HepG2 (cell line): ENCODE measurements around the gene BCAS1. TPM values are rescaled to one million over a fixed set of nuclear protein-coding genes. Genes with fewer than 3 reads are reported as not detected.

Source experiments
- NBN ChIP-seq: fragments of 450-650 bp; conservative IDR thresholded peaks from 2 replicates; pipeline ENCODE4 v1.6.1; 2017
- NFYC ChIP-seq: IDR thresholded peaks from 2 replicates; pipeline ENCODE4 v1.6.1; 2016; ENCODE audit warnings: missing genetic modification reagents, missing compliant biosample characterization
- PAX8 ChIP-seq: sonication (generic); formaldehyde crosslinking; IDR thresholded peaks from 2 replicates; pipeline ENCODE4 v1.8.0; 2022; ENCODE audit warnings: mild to moderate bottlenecking, missing genetic modification reagents, borderline replicate concordance
- POLR2AphosphoS2 ChIP-seq: IDR thresholded peaks from 2 replicates; pipeline ENCODE4 v1.6.1; 2011; ENCODE audit warnings: low read depth, low read length, improper control_type of control experiment
- RAD21 ChIP-seq: fragments of 450-650 bp; formaldehyde crosslinking; IDR thresholded peaks from 2 replicates; pipeline ENCODE4 v1.5.0; 2020; ENCODE audit warnings: mild to moderate bottlenecking
- TAF15 ChIP-seq: fragments of 200-400 bp; formaldehyde crosslinking; IDR thresholded peaks from one replicate; pipeline ENCODE4 v1.6.1; 2018; ENCODE audit warnings: mild to moderate bottlenecking, low read depth, low read length; ENCODE audit not compliant: poor library complexity, severe bottlenecking
- TEAD3 ChIP-seq: optimal IDR thresholded peaks from 2 replicates; pipeline ENCODE3; 2016; ENCODE audit warnings: borderline replicate concordance
- ZNF10 ChIP-seq: sonication (generic); formaldehyde crosslinking; IDR thresholded peaks from 2 replicates; pipeline ENCODE4 v1.4.0; 2020; ENCODE audit warnings: mild to moderate bottlenecking, low read depth, missing genetic modification reagents, borderline replicate concordance
- ZNF343 ChIP-seq: sonication (generic); formaldehyde crosslinking; IDR thresholded peaks from 2 replicates; pipeline ENCODE4 v1.4.0; 2020; ENCODE audit warnings: mild to moderate bottlenecking, missing genetic modification reagents
- ZNF382 ChIP-seq: sonication (generic); formaldehyde crosslinking; IDR thresholded peaks from 2 replicates; pipeline ENCODE4 v1.5.0; 2020; ENCODE audit warnings: missing genetic modification reagents, mild to moderate bottlenecking, borderline replicate concordance
- ZNF446 ChIP-seq: sonication (generic); formaldehyde crosslinking; IDR thresholded peaks from 2 replicates; pipeline ENCODE4 v1.5.0; 2020; ENCODE audit warnings: mild to moderate bottlenecking, missing genetic modification reagents
- ZNF639 ChIP-seq: conservative IDR thresholded peaks from 2 replicates; pipeline ENCODE4 v1.6.1; 2018; ENCODE audit warnings: missing genetic modification reagents
- ZNF703 ChIP-seq: sonication (generic); formaldehyde crosslinking; IDR thresholded peaks from 2 replicates; pipeline ENCODE4 v1.5.1; 2020; ENCODE audit warnings: missing genetic modification reagents, mild to moderate bottlenecking, moderate library complexity, borderline replicate concordance
- polyA plus RNA-seq, 8 experiments: library from polyadenylated mRNA; depleted of rRNA in 3 of 8; stranded (reverse) in 7 of 8; unstranded in 1 of 8; fragments of >200 nt; fragmentation: Illumina TruSeq in 4 of 8; extraction: Trizol in 4 of 8; gene quantifications; 2 replicates each; pipeline versions ENCODE4 v1.2.1 to v1.2.3, GENCODE V29; 2011 to 2016; ENCODE audit warnings: low read depth in 4 of 8, missing spikeins in 1 of 8, mixed read lengths in 1 of 8; ENCODE audit not compliant: insufficient read depth in 1 of 8
- total RNA-seq, 5 experiments: library from RNA; depleted of rRNA; stranded (reverse); fragments of >200 nt; fragmentation: Illumina TruSeq; extraction: Trizol; gene quantifications; 2 replicates each; pipeline ENCODE4 v1.2.3, GENCODE V29; 2016; ENCODE audit warnings: low read depth in 1 of 5
- TF ChIP-seq, protein P1 (sequence below): IDR thresholded peaks from 2 replicates; pipeline ENCODE4 v1.6.1; 2018; ENCODE audit warnings: missing genetic modification reagents, mild to moderate bottlenecking, missing compliant biosample characterization
- TF ChIP-seq, protein P2 (sequence below): sonication (generic); formaldehyde crosslinking; IDR thresholded peaks from 2 replicates; pipeline ENCODE4 v1.5.0; 2020; ENCODE audit warnings: missing genetic modification reagents
- TF ChIP-seq, protein P3 (sequence below): sonication (generic); formaldehyde crosslinking; conservative IDR thresholded peaks from 2 replicates; pipeline ENCODE4 v1.8.0; 2022; ENCODE audit warnings: low read depth, missing genetic modification reagents
- TF ChIP-seq, protein P4 (sequence below), 2 experiments: IDR thresholded peaks; 2 replicates each; pipeline ENCODE4 v1.6.1; 2011 to 2012; ENCODE audit warnings: low read length in 2 of 2, borderline replicate concordance in 1 of 2, low read depth in 1 of 2, mild to moderate bottlenecking in 1 of 2, moderate library complexity in 1 of 2
- TF ChIP-seq, protein P5 (sequence below): sonication (generic); formaldehyde crosslinking; IDR thresholded peaks from 2 replicates; pipeline ENCODE4 v1.5.0; 2020; ENCODE audit warnings: missing genetic modification reagents, mild to moderate bottlenecking, borderline replicate concordance

The BCAS1 gene
- total and polyA plus RNA-seq, 2 of the 13 experiments (the other 11 are each of a cell fraction or from before 2014, with no cell fraction given): 0.55 to 0.91 TPM

- no peak for TF ChIP-seq TAF15
- TF ChIP-seq, protein P1, sequence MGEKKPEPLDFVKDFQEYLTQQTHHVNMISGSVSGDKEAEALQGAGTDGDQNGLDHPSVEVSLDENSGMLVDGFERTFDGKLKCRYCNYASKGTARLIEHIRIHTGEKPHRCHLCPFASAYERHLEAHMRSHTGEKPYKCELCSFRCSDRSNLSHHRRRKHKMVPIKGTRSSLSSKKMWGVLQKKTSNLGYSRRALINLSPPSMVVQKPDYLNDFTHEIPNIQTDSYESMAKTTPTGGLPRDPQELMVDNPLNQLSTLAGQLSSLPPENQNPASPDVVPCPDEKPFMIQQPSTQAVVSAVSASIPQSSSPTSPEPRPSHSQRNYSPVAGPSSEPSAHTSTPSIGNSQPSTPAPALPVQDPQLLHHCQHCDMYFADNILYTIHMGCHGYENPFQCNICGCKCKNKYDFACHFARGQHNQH (CRISPR knock-in tag): peak; percentile 87; the same call in 1 of the 2 replicates
- TF ChIP-seq, protein P2, sequence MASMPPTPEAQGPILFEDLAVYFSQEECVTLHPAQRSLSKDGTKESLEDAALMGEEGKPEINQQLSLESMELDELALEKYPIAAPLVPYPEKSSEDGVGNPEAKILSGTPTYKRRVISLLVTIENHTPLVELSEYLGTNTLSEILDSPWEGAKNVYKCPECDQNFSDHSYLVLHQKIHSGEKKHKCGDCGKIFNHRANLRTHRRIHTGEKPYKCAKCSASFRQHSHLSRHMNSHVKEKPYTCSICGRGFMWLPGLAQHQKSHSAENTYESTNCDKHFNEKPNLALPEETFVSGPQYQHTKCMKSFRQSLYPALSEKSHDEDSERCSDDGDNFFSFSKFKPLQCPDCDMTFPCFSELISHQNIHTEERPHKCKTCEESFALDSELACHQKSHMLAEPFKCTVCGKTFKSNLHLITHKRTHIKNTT (CRISPR knock-in tag): no peak
- peak; percentile 65 for TF ChIP-seq TEAD3 (CRISPR knock-in tag)
- TF ChIP-seq ZNF382: no peak
- TF ChIP-seq ZNF343 (CRISPR knock-in tag): 0 out of 2 replicates have a peak, but pooled peaks have one; percentile 2
- 0 out of 2 replicates have a peak, but pooled peaks have one; percentile 25 for TF ChIP-seq NFYC
- TF ChIP-seq, protein P3, sequence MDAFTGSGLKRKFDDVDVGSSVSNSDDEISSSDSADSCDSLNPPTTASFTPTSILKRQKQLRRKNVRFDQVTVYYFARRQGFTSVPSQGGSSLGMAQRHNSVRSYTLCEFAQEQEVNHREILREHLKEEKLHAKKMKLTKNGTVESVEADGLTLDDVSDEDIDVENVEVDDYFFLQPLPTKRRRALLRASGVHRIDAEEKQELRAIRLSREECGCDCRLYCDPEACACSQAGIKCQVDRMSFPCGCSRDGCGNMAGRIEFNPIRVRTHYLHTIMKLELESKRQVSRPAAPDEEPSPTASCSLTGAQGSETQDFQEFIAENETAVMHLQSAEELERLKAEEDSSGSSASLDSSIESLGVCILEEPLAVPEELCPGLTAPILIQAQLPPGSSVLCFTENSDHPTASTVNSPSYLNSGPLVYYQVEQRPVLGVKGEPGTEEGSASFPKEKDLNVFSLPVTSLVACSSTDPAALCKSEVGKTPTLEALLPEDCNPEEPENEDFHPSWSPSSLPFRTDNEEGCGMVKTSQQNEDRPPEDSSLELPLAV (CRISPR knock-in tag): no peak
- TF ChIP-seq RAD21 (CRISPR knock-in tag): peak; percentile 93
- TF ChIP-seq, protein P4, sequence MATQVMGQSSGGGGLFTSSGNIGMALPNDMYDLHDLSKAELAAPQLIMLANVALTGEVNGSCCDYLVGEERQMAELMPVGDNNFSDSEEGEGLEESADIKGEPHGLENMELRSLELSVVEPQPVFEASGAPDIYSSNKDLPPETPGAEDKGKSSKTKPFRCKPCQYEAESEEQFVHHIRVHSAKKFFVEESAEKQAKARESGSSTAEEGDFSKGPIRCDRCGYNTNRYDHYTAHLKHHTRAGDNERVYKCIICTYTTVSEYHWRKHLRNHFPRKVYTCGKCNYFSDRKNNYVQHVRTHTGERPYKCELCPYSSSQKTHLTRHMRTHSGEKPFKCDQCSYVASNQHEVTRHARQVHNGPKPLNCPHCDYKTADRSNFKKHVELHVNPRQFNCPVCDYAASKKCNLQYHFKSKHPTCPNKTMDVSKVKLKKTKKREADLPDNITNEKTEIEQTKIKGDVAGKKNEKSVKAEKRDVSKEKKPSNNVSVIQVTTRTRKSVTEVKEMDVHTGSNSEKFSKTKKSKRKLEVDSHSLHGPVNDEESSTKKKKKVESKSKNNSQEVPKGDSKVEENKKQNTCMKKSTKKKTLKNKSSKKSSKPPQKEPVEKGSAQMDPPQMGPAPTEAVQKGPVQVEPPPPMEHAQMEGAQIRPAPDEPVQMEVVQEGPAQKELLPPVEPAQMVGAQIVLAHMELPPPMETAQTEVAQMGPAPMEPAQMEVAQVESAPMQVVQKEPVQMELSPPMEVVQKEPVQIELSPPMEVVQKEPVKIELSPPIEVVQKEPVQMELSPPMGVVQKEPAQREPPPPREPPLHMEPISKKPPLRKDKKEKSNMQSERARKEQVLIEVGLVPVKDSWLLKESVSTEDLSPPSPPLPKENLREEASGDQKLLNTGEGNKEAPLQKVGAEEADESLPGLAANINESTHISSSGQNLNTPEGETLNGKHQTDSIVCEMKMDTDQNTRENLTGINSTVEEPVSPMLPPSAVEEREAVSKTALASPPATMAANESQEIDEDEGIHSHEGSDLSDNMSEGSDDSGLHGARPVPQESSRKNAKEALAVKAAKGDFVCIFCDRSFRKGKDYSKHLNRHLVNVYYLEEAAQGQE (IDR thresholded peaks at IDR 0.05; ENCODE audit: borderline replicate concordance in 1 of 2, low read depth in 1 of 2, low read length in 2 of 2): peak in 1 of 2 experiments; percentile 41; a peak in 1 of 4 replicates
- TF ChIP-seq ZNF446 (CRISPR knock-in tag): no peak
- no peak for TF ChIP-seq ZNF10 (CRISPR knock-in tag)
- no peak for TF ChIP-seq NBN
- 0 out of 2 replicates have a peak, but pooled peaks have one; percentile 5 for TF ChIP-seq PAX8 (CRISPR knock-in tag)
- no peak for TF ChIP-seq ZNF703 (CRISPR knock-in tag)
- TF ChIP-seq, protein P5, sequence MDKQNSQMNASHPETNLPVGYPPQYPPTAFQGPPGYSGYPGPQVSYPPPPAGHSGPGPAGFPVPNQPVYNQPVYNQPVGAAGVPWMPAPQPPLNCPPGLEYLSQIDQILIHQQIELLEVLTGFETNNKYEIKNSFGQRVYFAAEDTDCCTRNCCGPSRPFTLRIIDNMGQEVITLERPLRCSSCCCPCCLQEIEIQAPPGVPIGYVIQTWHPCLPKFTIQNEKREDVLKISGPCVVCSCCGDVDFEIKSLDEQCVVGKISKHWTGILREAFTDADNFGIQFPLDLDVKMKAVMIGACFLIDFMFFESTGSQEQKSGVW: no peak
- no peak for TF ChIP-seq POLR2AphosphoS2
- 0 out of 2 replicates have a peak, but pooled peaks have one; percentile 12 for TF ChIP-seq ZNF639 (CRISPR knock-in tag)
Measured at GRCh38 chr20:54103067-54103761, 32.8 kb upstream of the BCAS1 start (continued).
